IPS-15b (cell line): ENCODE measurements around the gene TRAM1L1.

Experiments used
- H3K27me3 ChIP-seq: one replicate; pipeline ENCODE4 v1.6.1; 2013; ENCODE audit warnings: low read length; ENCODE audit not compliant: control insufficient read depth, insufficient read depth
- H3K36me3 ChIP-seq: one replicate; pipeline ENCODE4 v1.6.1; 2013; ENCODE audit warnings: low read length; ENCODE audit not compliant: control insufficient read depth, insufficient read depth
- H3K4me1 ChIP-seq: one replicate; pipeline ENCODE4 v1.6.1; 2013; ENCODE audit warnings: mild to moderate bottlenecking, low read length; ENCODE audit not compliant: control insufficient read depth, insufficient read depth
- H3K4me3 ChIP-seq: one replicate; pipeline ENCODE4 v1.5.1; 2013; ENCODE audit warnings: low read depth, low read length
- H3K9ac ChIP-seq: one replicate; pipeline ENCODE4 v1.6.1; 2013; ENCODE audit warnings: low read depth, mild to moderate bottlenecking, low read length
- H3K9me3 ChIP-seq: one replicate; pipeline ENCODE4 v1.6.1; 2013; ENCODE audit warnings: mild to moderate bottlenecking, low read length; ENCODE audit not compliant: control insufficient read depth, insufficient read depth

TRAM1L1 gene

GRCh38 chr4:117084866-117085701 lies at the start of gene TRAM1L1:
Gene TRAM1L1, minus strand, starts transcription at chr4:117085576. Its CDS starts 183 bp downstream, at chr4:117085393.
- Histone ChIP-seq H3K4me3 (peak within 1 kb of the TSS; percentile 83), H3K36me3 (no peaks in the 10 kb centered on the region), H3K27me3 (no peaks in the 10 kb centered on the region), H3K9ac (peak within 1 kb of the TSS; percentile 84), H3K4me1 (peaks cover 7% of the 10 kb centered on the region), H3K9me3 (no peaks in the 10 kb centered on the region)

DNA sequence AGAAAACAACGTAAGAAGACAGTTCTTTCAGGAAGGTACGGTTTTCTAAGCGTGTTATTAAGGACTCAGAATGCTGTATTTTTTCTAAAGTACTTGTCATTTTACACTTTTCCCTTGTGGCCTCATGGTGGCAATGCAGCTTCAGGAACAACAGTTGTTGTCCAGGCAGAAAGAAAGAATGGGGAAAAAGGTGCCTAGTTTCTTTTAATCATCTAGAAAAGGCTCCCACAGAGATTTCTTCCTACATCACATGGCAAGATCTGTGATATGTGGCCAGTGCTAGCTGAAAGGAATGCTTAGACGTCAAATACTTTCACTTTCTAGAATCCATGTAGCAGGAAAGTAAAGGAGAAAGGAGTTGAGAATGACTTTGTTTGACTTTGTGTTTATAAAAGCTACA lies 49.0 kb upstream of the TRAM1L1 start:
- H3K9me3 ChIP-seq, result no peaks in the 10 kb centered on the region
- H3K27me3 ChIP-seq, result no peaks in the 10 kb centered on the region
- no peaks in the 10 kb centered on the region for H3K4me1 ChIP-seq
- H3K4me3 ChIP-seq, result no peak overlapping the region
- H3K36me3 ChIP-seq, result no peaks in the 10 kb centered on the region
- H3K9ac ChIP-seq, result no peak overlapping the region

DNA sequence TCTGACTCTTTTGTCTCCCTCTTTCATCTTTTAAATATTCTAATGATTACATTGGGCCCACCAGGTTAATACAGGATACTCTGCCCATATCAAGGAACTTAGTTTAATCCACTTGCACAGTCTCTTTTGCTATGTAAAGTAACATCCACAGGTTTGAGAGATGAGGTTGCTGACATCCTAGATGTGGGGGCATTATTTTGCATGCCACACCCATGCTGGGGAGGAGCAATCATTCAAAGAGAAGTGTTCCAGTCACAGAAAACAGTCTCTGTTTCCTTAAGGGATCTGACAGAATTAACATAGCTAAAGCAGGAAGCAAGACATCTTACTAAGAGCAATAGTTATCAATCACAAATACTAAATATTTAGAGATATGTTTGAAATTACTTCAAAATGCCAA lies 11.5 kb upstream of the TRAM1L1 start:
- no peaks in the 10 kb centered on the region for H3K4me1 ChIP-seq
- H3K9ac ChIP-seq, result no peak overlapping the region
- H3K9me3 ChIP-seq, result no peaks in the 10 kb centered on the region
- H3K4me3 ChIP-seq, result no peak overlapping the region
- no peaks in the 10 kb centered on the region for H3K36me3 ChIP-seq
- no peaks in the 10 kb centered on the region for H3K27me3 ChIP-seq

- H3K4me3 ChIP-seq, result no peak overlapping the region
- no peaks in the 10 kb centered on the region for H3K9me3 ChIP-seq
- no peaks in the 10 kb centered on the region for H3K27me3 ChIP-seq
- H3K36me3 ChIP-seq, result no peaks in the 10 kb centered on the region
- no peaks in the 10 kb centered on the region for H3K4me1 ChIP-seq
- H3K9ac ChIP-seq, result no peak overlapping the region
These were observed 11.1 kb upstream of the TRAM1L1 start for GRCh38 chr4:117096462-117096861.

DNA sequence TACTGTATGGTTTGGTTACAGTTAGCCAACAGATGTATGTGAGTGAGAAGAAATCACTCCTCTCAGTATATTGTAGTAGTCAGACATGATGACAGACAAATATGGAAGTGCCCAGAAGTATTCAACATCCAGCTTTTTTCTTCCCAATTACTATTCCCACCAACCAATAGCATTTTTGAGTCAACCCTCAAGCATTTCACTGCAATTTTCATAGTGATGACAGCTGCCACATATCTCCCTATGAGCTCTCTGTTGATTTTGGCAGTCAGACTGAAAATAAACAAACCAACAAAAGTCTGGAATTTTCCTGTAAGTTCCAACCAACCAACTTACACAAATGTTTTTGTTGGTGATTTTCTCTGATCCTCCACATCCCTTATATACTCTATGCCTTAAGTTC lies 8.2 kb upstream of the TRAM1L1 start:
- Histone ChIP-seq H3K36me3 (no peaks in the 10 kb centered on the region), H3K4me1 (no peaks in the 10 kb centered on the region), H3K27me3 (no peaks in the 10 kb centered on the region), H3K9ac (no peak overlapping the region), H3K9me3 (no peaks in the 10 kb centered on the region), H3K4me3 (no peak overlapping the region)

DNA sequence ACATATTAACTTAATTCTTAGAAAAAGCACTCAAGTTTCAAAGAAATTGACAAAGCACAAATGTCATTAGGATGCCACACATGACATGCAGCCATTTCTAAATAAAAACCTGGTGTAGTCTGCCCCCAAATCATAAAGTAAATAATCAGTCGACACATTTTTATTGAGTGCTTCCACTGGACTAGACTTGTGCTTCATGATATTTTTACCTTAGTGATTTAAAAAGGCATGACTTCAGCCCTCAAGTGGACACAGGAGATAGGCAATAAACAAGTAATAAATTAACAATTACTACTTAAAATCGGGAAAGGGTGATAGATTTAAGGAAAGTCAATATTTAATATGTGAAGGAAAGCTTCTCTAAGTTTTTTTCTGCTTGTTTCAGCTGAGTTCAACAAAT lies 7.6 kb downstream of the TRAM1L1 start:
- Histone ChIP-seq H3K4me3 (no peak overlapping the region), H3K27me3 (no peaks in the 10 kb centered on the region), H3K9ac (no peak overlapping the region), H3K9me3 (no peaks in the 10 kb centered on the region), H3K4me1 (no peaks in the 10 kb centered on the region), H3K36me3 (no peaks in the 10 kb centered on the region)

GRCh38 chr4:117068120-117068519 lies 17.3 kb downstream of the TRAM1L1 start:
- no peaks in the 10 kb centered on the region for H3K36me3 ChIP-seq
- H3K9ac ChIP-seq, result no peak overlapping the region
- no peak overlapping the region for H3K4me3 ChIP-seq
- no peaks in the 10 kb centered on the region for H3K9me3 ChIP-seq
- H3K4me1 ChIP-seq, result peaks cover 2% of the 10 kb centered on the region
- H3K27me3 ChIP-seq, result no peaks in the 10 kb centered on the region

DNA sequence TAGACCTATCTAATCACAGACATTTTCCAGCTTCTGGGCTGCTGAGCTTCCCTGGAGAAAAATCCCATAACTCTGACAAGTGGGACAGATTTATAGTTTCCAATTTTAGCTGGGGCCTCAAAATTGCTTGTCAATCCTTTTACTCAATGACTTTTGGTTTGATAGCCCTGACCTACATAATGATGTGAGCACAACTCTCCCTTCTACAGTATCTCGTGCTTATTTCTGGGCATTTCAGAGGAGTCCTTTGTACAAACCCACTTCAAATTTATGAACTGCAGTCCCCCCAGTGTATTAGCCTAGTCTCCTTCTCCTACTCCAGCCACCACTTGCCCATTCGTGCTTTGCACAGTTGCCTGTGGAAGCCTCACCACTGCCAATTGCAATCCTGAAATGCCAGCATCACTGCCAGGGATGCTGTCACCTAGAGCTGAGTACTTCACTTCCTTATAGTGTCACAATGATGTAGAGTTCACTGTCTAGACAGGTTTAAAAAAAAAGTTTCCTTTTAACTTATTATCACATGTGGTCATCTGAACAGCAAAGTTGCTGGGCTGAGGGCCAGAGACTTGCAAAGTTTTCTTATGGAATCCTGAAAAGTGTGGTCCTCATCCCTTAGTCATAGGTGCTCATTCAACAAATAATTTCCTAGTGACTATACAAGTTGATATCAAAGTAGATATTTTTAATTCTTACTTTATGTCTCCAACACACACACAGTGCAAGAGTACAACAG lies 21.2 kb downstream of the TRAM1L1 start:
- H3K27me3 ChIP-seq, result no peaks in the 10 kb centered on the region
- H3K4me1 ChIP-seq, result no peaks in the 10 kb centered on the region
- no peak overlapping the region for H3K9ac ChIP-seq
- H3K4me3 ChIP-seq, result no peak overlapping the region
- no peaks in the 10 kb centered on the region for H3K36me3 ChIP-seq
- no peaks in the 10 kb centered on the region for H3K9me3 ChIP-seq

DNA sequence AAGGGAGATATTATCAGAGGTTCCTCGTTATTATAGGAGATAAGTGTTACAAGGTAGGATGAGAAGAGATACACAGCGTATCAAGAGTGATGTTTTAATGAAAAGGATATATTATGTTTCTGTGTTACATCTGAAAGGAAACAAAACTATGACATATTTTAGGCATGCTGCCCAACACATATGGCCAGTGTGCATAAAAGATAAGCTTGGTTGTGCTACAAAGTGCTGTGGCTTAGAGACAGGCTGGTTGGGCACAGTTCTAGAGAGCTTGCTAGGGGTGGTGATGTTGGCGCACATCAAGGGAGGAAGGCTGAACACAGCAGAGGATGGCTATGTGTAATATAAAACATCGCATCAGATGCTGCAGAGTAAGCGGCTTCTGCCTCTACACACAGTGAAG lies 42.4 kb downstream of the TRAM1L1 start:
- no peak overlapping the region for H3K4me3 ChIP-seq
- H3K9me3 ChIP-seq, result no peaks in the 10 kb centered on the region
- H3K9ac ChIP-seq, result no peak overlapping the region
- H3K27me3 ChIP-seq, result no peaks in the 10 kb centered on the region
- H3K4me1 ChIP-seq, result no peaks in the 10 kb centered on the region
- H3K36me3 ChIP-seq, result no peaks in the 10 kb centered on the region
